ENCODE measurements around the gene CLIP4.
"Not testable (repeated sequence)": the region's sequence is repeated elsewhere in the genome, so short reads cannot be mapped to it uniquely, and the experiment has no call there.

CLIP4 gene

DNA sequence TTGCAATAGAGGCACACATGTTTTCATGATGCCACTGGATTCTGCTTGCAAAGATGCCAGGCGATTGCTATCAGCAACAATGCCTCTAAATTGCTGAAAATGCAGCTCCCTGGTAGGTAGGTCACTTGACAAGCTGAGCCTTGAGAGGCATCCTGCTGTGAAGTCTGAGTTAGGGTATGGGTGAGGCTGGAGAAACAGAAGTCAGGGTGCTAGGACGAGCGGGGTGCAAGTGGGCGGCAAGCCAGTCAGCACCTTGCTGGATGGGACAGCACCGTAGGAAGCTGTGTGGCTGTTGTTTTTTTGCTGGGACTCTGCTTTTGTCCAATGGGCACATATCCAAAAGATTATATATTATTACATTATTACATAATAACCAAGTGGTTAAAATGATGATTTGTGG is 10.5 kb upstream of the CLIP4 start:
- no peak for DNase-seq (ENCODE audit: low read depth)

DNA sequence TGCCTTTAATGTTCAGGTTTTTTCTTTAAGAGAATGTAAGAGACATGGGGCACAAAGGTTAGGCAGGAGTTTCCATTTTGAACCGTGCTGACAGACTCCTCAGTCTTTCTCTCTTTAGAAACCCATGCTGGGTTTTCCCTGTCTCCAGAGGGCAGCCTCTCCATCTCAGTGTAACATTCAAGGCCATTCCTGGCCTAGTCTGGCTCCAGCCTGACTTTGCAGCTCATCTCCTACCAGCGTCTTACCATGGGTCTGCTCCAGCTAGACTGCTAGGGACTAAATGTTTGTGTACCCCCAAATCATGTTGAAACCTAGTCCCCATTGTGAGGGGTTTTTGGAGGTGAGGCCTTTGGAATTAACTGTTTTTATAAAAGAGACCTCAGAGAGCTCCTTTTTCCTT is 9.8 kb upstream of the CLIP4 start:
- DNase-seq (ENCODE audit: low read depth) = no peak

DNA sequence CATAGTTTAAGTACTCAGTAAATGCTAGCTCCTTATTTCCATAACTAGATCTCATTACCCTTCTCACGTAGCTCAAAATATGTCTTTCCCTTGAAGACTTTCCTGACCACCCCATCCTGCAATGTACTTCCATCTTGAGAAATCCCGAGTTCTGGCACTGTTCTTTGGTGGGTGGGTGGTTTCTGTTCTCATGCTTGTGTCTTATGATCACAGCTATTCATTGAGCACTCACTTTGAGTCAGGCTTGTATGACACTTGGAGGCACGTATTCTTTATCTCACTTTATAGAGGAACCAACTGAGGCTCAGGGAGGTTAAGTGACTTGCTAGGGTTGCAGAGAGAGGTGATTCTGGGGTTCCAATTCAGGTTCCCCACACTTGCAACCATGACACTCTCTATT is 9.0 kb upstream of the CLIP4 start:
- DNase-seq (ENCODE audit: low read depth) = no peak

DNA sequence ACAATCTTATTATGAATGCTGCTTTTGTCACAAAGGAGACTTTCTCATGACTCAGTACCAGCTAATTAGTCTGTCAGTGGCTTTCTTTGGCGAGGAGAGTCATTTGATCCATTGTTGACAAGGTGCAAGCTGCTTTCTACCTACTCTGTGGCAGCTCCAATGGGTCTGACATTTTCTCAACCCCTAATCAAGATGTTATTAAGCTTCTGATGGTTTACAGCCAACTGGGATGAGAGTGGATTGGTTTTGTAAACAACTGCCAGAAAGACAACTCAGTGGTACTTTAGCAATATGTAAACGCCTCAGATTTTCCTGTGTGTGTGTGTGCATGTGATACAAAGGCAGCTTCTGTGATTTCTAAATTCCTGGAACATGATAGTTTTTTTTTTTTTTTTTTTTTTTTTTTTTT is 8.2 kb upstream of the CLIP4 start:
- no peak for DNase-seq (ENCODE audit: low read depth)

DNA sequence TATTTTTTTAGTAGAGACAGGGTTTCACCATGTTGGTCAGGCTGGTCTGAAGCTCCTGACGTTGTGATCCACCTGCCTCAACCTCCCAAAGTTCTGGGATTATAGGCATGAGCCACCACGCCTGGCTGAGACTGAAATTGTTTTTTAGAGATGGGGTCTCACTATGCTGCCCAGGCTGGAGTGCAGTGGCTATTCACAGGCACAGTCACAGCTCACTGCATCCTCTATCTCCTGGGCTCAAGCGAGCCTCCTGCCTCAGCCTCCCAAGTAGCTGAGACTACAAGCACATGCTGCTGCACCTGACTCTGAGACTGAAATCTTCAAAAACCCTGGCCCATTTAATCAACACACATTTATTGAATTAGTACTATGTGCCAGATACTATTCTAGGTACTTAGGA is 7.7 kb upstream of the CLIP4 start:
- DNase-seq (ENCODE audit: low read depth) = not testable (repeated sequence)

DNA sequence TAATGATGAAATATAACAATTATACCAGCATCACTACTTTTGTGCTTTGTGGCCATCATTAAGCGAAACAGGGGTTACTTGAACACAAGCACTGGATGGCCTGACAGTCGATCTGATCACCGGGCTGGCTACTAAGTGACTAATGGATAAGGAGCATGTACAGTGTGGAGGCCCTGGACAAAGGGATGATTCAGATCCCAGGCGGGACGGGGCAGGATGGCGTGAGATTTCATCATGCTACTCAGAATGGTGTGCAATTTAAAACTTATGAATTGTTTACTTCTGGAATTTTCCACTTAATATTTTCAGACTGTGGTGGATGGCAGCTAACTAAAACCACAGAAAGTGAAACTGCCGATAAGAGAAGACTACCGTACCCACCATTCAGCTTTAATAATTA is 7.0 kb upstream of the CLIP4 start:
- DNase-seq (ENCODE audit: low read depth) = no peak

DNA sequence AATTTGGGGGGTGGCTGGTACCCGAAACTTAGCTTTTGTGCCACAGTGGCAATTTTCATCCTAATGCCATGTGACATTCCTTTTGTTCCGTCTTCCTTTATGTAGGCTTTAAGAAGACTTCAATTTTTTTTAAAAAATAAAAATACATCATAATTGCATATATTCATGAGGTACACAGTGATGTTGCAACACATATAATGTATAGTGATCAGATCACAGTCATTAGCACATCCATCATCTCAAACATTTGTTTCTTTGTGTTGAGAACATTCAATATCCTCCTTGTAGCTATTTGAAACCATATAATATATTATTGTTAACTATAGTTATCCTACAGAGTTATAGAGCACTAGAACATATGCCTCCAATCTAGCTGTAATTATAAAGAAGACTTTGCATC is 6.0 kb upstream of the CLIP4 start:
- DNase-seq (ENCODE audit: low read depth) = no peak

DNA sequence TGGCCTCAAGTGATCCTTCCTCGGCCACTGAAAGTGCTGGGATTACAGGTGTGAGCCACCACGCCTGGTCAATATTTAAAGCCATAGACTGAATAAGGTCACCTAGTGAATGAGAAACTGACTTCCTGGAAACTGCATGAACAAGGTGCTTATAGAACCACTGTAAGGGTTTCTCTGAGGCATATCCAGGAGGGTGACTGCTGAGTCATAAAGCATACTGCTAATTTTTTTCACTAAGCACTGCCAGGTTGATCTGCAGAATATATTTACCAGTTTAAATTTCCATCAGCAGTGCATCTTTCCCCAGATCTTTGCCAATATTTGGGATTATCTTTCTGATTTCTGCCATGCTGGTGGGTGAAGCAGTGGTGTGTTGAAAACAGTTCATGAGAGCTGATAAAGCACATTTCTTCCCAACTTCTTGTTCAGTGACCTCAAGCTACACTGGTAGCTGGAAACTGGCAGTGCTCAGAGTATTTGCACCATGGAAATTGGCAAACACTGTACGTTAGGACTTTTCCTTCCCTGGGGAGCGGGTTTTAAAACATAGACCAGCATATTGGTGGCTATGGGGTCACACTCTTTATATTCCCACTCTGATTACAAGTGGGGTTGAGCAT is 4.2 kb upstream of the CLIP4 start:
- no peak for DNase-seq (ENCODE audit: low read depth)

DNA sequence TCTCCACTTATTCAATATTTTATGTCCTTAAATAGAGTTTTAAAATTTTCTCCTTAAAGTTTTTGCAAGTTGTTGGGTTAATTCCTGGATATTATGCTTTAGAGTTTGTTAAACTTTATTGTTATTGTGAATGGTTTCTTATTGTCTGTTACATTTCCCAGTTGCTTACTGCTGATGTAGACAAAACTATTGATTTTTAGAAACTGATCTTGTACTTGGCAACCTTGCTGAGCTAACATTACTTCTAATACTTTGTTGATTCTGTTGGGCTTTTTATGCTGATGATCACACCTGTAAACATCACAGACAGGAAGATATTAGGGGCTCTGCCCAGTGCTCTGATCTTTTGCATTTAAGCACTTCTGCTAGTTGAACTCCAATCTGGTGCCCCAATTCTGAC is 2.8 kb upstream of the CLIP4 start:
- DNase-seq (ENCODE audit: low read depth) = no peak

DNA sequence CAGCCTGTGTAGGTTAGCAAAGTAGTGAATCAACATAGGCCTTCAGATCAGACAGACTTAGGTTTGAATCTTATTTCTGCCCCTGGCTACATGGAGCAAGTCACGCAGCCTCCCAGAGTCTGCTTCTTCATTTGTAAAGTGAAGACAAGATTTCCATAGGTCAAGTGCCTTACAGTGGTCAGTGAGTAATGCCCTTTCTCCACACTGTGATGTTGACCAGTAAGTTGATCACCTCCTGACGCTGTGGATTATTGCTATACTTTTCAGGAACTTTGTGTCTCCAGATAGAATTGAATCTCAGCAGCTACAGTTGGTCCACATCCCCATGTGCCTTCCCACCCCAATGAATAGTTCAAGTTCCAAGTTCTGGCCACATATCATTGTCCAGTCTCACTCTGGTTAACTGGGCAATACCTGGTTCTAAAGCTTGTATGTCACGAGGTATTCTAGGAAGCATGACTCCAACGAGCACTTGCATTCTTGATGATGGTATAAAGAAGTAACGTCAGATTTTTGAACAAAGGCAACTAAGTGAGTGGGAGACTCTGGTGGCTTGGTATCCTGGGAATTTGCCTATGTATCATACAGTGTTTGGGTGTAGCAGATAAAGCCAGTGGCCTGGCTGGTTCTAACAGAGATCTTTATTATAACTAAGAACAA is 2.1 kb upstream of the CLIP4 start:
- DNase-seq (ENCODE audit: low read depth) = no peak

DNA sequence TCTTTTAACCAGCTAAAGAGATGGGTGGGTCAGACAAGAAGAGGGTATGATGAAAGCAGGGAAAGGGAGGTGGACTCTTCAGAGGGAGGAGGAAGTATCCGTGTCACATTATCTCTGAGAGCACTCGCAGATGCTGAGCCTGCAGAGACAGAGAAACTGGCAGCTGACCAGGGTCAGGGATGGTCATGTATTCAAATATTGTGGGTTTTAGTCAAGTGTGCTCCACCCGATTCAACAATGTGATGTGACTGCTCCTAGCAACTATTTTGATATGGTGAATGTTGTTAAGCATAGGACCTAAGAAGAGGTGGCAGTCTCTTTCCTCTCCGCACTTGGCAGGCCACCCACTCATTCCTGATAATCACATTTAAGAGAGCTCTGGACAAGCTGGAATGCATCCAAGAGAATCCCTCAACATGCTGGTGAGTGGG is 1.3 kb upstream of the CLIP4 start:
- no peak for DNase-seq (ENCODE audit: low read depth)

DNA sequence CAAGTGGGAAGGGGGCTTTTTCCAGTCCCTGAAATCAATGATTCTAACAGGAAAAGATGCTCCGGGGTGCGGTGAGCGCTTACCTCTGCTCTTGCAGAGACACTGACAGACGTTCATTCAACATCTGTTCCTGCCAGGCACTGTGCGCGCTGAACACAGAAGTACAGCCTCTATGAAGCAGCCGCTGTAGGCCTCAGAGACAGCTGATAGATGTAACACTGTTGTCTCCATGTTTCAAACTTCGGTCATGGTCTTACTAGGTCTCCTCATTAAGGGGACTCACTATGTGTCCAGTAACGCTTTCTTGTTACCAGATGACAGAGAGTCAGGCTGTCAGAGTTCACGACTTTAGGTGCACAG is 649 bp upstream of the CLIP4 start:
- no peak for DNase-seq (ENCODE audit: low read depth)

DNA sequence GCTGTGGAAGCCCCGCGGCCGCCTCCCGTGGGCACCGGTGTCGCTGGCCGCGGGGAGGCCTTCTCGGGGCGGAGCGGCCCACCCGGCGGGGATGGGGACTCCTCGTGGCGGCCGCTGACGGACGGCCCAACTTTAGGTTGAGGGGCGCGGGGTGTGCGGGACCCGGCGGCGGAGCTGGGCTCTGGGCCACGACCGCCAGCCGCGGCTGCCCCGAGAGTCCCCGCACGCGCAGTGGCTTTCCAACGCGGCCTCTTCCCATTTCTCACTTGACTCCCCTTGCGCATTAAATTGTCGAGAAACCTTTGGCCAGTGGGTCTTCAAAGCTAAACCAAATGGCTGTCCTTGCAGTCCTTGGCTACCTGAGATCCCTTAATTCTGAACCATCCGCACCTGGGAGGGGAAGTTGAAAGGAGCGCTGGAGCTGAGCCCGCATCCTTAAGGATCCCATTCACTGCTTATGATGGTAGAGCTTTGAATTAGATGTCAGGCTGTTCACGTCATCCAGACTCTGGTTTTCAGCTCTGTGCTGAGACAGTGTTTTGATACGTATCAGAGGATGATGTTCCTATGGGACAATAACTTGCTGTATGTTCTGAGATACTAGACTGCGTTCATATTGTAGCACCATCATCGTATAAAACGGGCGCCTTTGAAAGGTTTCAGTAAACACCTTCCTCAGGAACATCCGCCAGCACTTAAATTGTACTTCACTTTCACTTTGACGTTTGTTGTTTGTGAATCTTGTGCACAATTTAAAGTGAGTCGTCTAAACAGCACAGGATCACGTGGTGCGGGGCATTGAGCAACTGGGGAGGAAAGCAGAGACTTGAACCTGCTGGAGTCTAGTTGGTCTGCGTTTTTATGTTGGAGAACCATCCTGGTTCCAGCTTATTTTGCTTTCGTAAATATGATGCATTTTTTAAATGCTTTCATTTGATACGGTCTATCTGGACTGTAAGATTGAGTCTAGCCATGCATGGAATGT is 874 bp downstream of the CLIP4 start:
- peak; percentile 33 for DNase-seq (ENCODE audit: low read depth)

DNA sequence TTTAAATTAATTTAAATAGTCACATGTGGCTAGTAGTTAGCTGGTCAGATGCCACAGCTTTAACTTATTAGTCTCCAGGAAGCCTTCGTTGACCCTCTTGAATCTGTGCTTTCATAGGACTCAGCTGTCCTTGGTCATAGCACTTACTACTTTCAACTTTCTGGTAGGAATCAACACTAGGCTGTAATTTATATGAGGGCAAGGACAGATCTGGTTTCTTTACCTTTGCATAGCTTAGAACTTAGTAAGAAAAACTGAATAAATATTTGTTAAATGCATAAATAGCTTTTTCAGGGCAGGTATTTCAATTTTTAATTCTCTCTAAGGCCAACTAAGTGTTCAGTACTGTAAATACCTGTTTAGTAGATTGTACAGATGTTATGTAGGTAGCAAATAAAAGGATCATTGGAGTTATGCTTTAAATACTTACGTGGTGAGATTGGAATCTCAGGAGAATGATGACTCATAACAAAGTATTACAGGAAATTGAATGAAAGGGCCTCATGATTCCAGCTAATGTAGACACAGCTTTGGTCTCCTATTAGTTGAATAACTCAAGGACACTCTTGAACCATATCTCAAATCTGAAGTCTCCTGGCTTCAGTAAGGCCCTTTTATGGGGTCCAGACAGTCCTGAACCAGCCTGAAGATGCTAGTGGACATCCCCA is 2.6 kb downstream of the CLIP4 start:
- DNase-seq (ENCODE audit: low read depth) = no peak

DNA sequence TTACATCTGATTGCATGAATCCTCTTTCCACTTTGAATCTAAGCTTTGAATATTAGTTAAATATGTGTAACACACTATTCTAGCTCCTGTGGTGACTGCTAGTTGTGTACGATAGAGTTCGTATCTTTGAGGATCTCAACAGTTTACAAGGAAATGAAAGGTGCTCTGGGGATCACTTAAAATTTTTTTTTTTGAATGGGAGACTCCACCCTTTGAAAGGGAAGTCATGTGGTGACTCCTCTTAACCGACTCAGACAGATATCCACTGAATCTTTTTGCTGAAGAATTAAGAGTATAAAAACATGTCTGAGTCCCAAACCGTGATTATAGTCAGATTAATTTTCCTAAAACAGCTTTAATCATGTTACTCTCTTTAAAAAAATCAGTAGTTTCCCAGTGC is 4.0 kb downstream of the CLIP4 start:
- DNase-seq (ENCODE audit: low read depth) = no peak

DNA sequence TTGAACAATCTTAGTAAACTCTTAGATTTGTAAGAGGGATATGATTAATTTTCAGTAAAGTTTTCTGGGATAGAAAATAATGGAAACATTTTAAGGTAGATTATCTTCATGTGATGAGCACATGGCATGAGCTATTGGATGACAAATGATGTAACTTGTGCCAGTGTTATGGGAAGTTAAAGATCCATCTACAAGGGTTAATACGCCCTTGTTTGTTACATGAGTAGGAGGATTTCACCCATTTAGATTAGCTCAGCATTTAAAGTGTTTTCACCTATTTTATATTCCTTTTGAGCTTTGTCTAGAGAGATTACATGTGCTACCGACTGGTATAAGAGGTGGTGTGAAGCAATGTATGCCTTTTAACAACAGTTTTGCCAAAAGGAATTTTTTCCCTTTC is 5.6 kb downstream of the CLIP4 start:
- DNase-seq (ENCODE audit: low read depth) = no peak

DNA sequence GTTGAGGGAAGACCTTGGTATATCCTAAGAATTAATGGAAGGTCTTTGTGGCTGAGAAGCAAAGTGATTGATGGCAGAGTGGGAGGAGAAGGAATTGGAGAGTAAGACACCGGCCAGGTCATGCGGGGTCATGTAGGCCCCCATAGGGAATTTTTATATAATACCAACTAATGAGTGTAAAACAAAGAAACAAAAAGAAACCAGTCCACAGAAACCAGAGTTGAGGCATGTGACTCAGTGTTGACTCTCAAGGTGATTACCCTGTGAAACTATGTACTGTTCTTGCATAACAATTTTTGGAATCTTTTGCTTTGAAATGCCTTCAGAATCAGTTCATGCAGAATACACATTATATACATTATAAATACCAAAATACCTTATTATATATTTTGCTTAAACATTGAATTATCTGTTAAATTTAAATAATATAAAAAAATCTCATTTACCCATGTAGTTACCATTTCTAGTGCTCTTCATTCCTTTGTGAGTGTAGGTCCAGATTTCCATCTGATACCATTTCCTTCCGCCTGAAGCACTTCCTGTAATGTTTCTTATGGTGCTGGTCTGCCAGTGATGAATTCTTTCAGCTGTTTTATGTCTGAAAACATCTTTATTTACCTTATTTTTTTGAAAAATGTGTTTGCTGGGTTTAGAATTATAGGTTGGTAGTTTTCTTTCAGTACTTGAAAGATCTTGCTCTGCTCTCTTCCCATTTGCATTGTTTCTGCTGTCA is 8.6 kb downstream of the CLIP4 start:
- DNase-seq (ENCODE audit: low read depth) = no peak

DNA sequence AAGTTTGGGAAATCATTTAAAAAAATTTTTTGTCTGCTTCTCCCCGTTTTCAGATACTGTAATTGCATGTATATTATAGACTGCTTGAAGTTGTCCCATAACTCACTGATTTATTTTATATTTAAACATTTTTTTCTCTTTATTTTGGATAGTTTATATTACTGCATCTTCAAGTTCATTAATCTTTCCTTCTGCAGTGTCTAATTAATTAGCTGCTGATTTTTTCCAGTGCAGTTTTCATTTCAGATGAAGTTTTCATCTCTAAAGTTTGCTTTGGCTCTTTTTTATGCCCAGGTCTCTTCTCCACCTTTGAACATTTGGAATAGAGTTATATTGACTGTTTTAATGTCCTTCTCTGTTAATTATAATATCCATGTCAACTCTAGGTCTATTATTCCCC is 9.3 kb downstream of the CLIP4 start:
- DNase-seq (ENCODE audit: low read depth) = no peak

DNA sequence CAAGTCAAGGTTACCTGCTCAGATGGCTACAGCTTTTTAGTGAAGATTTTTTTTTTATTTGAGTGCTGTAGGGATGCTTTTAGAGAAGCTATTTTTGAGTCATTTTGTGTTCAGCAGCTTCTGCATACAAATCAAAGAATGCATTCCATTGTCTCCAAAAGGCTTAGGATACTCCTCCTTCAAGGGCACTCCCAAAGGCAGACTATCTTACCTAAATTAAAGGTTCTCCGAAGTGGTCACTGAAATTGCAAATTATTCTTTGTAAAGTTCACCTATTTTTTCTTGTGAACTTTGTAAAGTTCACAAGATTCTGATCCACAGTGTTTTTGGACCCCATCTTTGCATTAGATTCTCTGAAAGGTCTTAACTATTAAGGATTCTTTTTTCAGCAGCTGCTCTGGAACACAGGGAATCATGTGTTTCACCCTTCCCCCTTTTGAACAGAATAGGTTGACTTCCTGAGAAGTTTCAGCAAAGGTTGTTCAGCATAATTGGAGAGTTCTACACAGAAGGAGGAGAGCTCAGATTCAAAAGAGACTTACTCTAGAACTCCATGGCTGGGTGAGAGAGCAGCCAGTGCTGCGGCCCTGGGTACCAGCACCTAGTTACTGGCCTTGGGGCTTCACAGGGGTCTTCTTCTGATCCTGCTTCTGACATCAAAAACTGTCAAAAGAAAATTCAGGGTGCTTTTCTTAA is 14.5 kb downstream of the CLIP4 start:
- DNase-seq (ENCODE audit: low read depth) = no peak

DNA sequence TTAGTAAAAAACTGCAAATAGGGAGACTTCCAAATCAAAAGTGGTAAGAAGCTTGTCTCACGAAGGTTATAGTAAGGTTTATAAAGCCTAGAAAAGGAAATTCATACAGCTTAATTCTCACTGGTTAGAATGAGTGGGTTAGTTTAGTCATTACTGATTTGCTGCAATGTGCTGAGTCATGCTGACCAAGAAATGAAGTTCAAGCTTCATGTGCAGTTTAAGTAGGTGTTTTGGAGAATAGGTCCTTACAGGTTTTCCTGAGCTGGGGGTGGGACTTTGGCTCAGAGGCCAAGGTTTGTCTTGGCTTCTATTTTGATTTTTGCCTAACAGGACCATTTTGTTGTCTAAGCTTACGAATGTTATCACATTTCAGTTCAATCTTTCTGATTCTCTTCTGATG is 15.1 kb downstream of the CLIP4 start:
- DNase-seq (ENCODE audit: low read depth) = no peak

DNA sequence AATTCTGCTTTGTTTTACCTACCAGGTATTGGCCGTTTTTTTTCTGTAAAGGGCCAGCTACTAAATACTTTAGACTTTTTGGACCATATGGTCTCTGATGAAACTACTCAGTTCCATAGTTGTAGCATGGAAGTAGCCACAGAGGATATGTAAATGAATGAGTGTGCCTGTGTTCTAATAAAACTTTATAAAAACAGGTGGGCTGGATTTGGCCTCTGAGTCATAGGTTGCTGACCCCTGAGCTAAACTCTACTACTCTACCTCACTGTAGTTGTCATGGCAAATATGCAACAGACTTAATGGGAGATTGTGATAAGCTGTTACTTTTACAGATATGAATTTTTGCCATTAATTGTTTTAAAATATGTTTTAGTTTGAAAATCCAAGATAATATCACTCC is 19.7 kb downstream of the CLIP4 start:
- DNase-seq (ENCODE audit: low read depth) = no peak
